ENCODE data around the gene CGB5. TPM values are rescaled to one million over a fixed set of nuclear protein-coding genes. Genes with fewer than 3 reads are reported as not detected.

The CGB5 gene
- total RNA-seq, 3 donors from 2014 or later = not detected

GRCh38 chr19:49085868-49086232, 42.2 kb downstream of the CGB5 start:
- Histone ChIP-seq H3K9me3 (no peaks in the 10 kb centered on the region), H3K4me1 (ENCODE audit: low read depth) (peaks cover 17% of the 10 kb centered on the region), H3K4me3 (peak overlapping the region; percentile 76), H3K36me3 (ENCODE audit: low read depth) (peaks cover 5% of the 10 kb centered on the region)
- TF ChIP-seq, protein P1, sequence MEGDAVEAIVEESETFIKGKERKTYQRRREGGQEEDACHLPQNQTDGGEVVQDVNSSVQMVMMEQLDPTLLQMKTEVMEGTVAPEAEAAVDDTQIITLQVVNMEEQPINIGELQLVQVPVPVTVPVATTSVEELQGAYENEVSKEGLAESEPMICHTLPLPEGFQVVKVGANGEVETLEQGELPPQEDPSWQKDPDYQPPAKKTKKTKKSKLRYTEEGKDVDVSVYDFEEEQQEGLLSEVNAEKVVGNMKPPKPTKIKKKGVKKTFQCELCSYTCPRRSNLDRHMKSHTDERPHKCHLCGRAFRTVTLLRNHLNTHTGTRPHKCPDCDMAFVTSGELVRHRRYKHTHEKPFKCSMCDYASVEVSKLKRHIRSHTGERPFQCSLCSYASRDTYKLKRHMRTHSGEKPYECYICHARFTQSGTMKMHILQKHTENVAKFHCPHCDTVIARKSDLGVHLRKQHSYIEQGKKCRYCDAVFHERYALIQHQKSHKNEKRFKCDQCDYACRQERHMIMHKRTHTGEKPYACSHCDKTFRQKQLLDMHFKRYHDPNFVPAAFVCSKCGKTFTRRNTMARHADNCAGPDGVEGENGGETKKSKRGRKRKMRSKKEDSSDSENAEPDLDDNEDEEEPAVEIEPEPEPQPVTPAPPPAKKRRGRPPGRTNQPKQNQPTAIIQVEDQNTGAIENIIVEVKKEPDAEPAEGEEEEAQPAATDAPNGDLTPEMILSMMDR (IDR thresholded peaks at IDR 0.05) = no peak
- intact Hi-C loops (cut with DNase I, micrococcal nuclease) = no loop called here
- DNase-seq = no peak
- ATAC-seq = no peak

- TF ChIP-seq, protein P1 (IDR thresholded peaks at IDR 0.05) = no peak
- intact Hi-C loops (cut with DNase I, micrococcal nuclease) = no loop called here
Measured at GRCh38 chr19:49086296-49086695, 42.6 kb downstream of the CGB5 start.

GRCh38 chr19:49091391-49092038, 47.9 kb downstream of the CGB5 start:
- ATAC-seq = no peak
- Histone ChIP-seq H3K4me1 (ENCODE audit: low read depth) (peaks cover 14% of the 10 kb centered on the region), H3K4me3 (no peak overlapping the region), H3K9me3 (no peaks in the 10 kb centered on the region), H3K36me3 (ENCODE audit: low read depth) (no peaks in the 10 kb centered on the region)
- intact Hi-C loops (cut with DNase I, micrococcal nuclease) = loop anchor here (10.0 kb wide), 2 partner anchors 53 to 93 kb away; no protein-coding TSS in a partner anchor
- TF ChIP-seq, protein P1 (IDR thresholded peaks at IDR 0.05) = no peak
- DNase-seq = no peak

More at GRCh38 chr19:49086296-49086695, 42.6 kb downstream of the CGB5 start:
- no peaks in the 10 kb centered on the region for H3K9me3 ChIP-seq
- H3K4me1 ChIP-seq (ENCODE audit: low read depth) = peaks cover 17% of the 10 kb centered on the region
- H3K4me3 ChIP-seq = peak overlapping the region; percentile 76
- no peak for DNase-seq
- ATAC-seq = no peak
- H3K36me3 ChIP-seq (ENCODE audit: low read depth) = peaks cover 5% of the 10 kb centered on the region

DNA sequence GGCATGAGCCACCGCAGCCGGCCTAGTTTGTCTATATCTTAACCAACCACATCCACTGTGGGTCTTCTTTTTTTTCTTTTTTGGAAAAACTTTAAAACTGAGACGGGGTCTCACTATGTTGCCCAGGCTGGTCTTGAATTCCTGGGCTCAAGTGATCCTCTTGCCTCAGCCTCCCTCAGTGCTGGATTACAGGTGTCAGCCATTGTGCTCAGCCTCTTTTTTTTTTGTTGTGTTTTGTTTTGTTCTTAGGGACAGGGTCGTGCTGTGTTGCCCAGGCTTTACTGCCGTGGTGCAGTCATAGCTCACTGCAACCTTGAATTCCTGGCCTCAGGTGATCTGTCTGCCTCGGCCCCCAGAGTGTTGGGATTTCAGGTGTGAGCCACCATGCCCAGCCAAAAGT, 49.0 kb downstream of the CGB5 start:
- DNase-seq = no peak
- TF ChIP-seq, protein P1 (IDR thresholded peaks at IDR 0.05) = no peak
- Histone ChIP-seq H3K4me1 (ENCODE audit: low read depth) (peaks cover 3% of the 10 kb centered on the region), H3K36me3 (ENCODE audit: low read depth) (no peaks in the 10 kb centered on the region), H3K9me3 (no peaks in the 10 kb centered on the region), H3K4me3 (no peak overlapping the region)
- no peak for ATAC-seq
- intact Hi-C loops (cut with DNase I, micrococcal nuclease) = loop anchor here (10.0 kb wide), 2 partner anchors 52 to 92 kb away; no protein-coding TSS in a partner anchor

Small RNA genes lying within 50 kb of the gene (microRNA-seq; reads per million reads assigned to microRNA genes)
- gene MIR6798 = not detected

Other genes with a start within 250 kb of the CGB5 start
- 10 to 100 TPM; 46.6 to 82.6 (median 57.4) TPM for gene BCAT2, start 232.8 kb upstream of the CGB5 start, total RNA-seq
- gene HSD17B14, start 207.4 kb upstream of the CGB5 start, total RNA-seq = 10 to 100 TPM in 1 of 3 donors, 1 to 10 TPM in 2; 2.4 to 10.1 (median 2.4) TPM
- 10 to 100 TPM in 2 of 3 donors, 1 to 10 TPM in 1; 4.6 to 30.2 (median 21.5) TPM for gene PLEKHA4, start 175.2 kb upstream of the CGB5 start, total RNA-seq
- gene PPP1R15A, start 171.4 kb upstream of the CGB5 start, total RNA-seq = 10 to 100 TPM; 31.8 to 47.7 (median 44.6) TPM
- gene TULP2, start 145.1 kb upstream of the CGB5 start, total RNA-seq = under 1 TPM in 1 of 3 donors, not detected in 2; 0.32 TPM
- gene NUCB1, start 143.5 kb upstream of the CGB5 start, total RNA-seq = 100 to 1,000 TPM; 171 to 219 (median 205) TPM
- under 1 TPM in 1 of 3 donors, not detected in 2; 0.52 TPM for gene DHDH, start 110.1 kb upstream of the CGB5 start, total RNA-seq
- gene BAX, start 89.0 kb upstream of the CGB5 start, total RNA-seq = 100 to 1,000 TPM in 2 of 3 donors, 10 to 100 TPM in 1; 90.2 to 128 (median 125) TPM
- 1,000 to 10,000 TPM; 1,659 to 1,792 (median 1,691) TPM for gene FTL, start 78.5 kb upstream of the CGB5 start, total RNA-seq
- gene GYS1, start 50.5 kb upstream of the CGB5 start, total RNA-seq = 10 to 100 TPM; 40.1 to 49.3 (median 40.2) TPM
- gene RUVBL2, start 50.0 kb upstream of the CGB5 start, total RNA-seq = 10 to 100 TPM; 47.4 to 68.8 (median 57.3) TPM
- gene LHB, start 26.8 kb upstream of the CGB5 start, total RNA-seq = under 1 TPM in 1 of 3 donors, not detected in 2; 0.65 TPM
- gene CGB3, start 19.5 kb upstream of the CGB5 start, total RNA-seq = not detected
- gene CGB2, start 12.0 kb upstream of the CGB5 start, total RNA-seq = not detected
- not detected for gene CGB1, start 7.0 kb upstream of the CGB5 start, total RNA-seq
- gene CGB8, start 5.3 kb downstream of the CGB5 start, total RNA-seq = not detected
- gene CGB7, start 13.9 kb downstream of the CGB5 start, total RNA-seq = not detected
- not detected for gene NTF4, start 21.0 kb downstream of the CGB5 start, total RNA-seq
- not detected for gene KCNA7, start 28.9 kb downstream of the CGB5 start, total RNA-seq
- 100 to 1,000 TPM; 136 to 257 (median 200) TPM for gene SNRNP70, start 41.6 kb downstream of the CGB5 start, total RNA-seq
- 10 to 100 TPM in 2 of 3 donors, 1 to 10 TPM in 1; 7.2 to 20.4 (median 11.7) TPM for gene LIN7B, start 70.5 kb downstream of the CGB5 start, total RNA-seq
- gene C19orf73, start 75.3 kb downstream of the CGB5 start, total RNA-seq = 1 to 10 TPM; 1.8 to 3.2 (median 2.1) TPM
- 10 to 100 TPM; 15.1 to 21.4 (median 19.6) TPM for gene PPFIA3, start 75.7 kb downstream of the CGB5 start, total RNA-seq
- 1 to 10 TPM in 2 of 3 donors, under 1 TPM in 1; 0.73 to 1.9 (median 1.2) TPM for gene HRC, start 111.5 kb downstream of the CGB5 start, total RNA-seq
- gene TRPM4, start 113.9 kb downstream of the CGB5 start, total RNA-seq = 100 to 1,000 TPM; 182 to 398 (median 274) TPM